Right atrium auricular region (tissue), 2 donors: ENCODE results near the gene GPR142. TPM values are rescaled to one million over a fixed set of nuclear protein-coding genes. Genes with fewer than 3 reads are reported as not detected.

ENCODE experiments used
- DNase-seq: peaks from one replicate; pipeline ENCODE4 v3.0.0-alpha.2; 2019; ENCODE audit warnings: low spot score
- H3K27ac ChIP-seq, 2 donors: fragments of 200-600 bp; sonication (generic); 1 replicate in 1 of 2; 2 replicates in 1 of 2; pipeline ENCODE4 v1.5.1; 2016 to 2019
- H3K27me3 ChIP-seq, 2 donors: fragments of 200-600 bp; sonication (generic); one replicate each; pipeline versions ENCODE4 v1.5.1 to v1.6.0; 2017 to 2019
- H3K36me3 ChIP-seq: fragments of 200-600 bp; sonication (generic); one replicate; pipeline ENCODE4 v1.5.1; 2016
- H3K4me1 ChIP-seq, 2 donors: fragments of 200-600 bp; sonication (generic); one replicate each; pipeline versions ENCODE4 v1.5.1 to v1.6.0; 2017 to 2019
- H3K4me3 ChIP-seq, 2 donors: fragments of 200-600 bp; sonication (generic); 1 replicate in 1 of 2; 2 replicates in 1 of 2; pipeline ENCODE4 v1.5.1; 2017 to 2019; ENCODE audit warnings: mild to moderate bottlenecking in 1 of 2, moderate library complexity in 1 of 2
- H3K9me3 ChIP-seq, 2 donors: fragments of 200-600 bp; sonication (generic); one replicate each; pipeline ENCODE4 v1.5.1; 2019
- CTCF ChIP-seq, 2 donors: fragments of 200-600 bp; sonication (generic); IDR thresholded peaks; one replicate each; pipeline ENCODE4 v1.5.1; 2019; ENCODE audit warnings: antibody characterized with exemption in 2 of 2
- total RNA-seq, 2 donors: library from RNA; depleted of rRNA; stranded (reverse); fragments of >200 nt; gene quantifications; one replicate each; pipeline ENCODE4 v1.1.0, GENCODE V29; 2016

Gene GPR142
- total RNA-seq, 2 donors from 2014 or later, result not detected

GRCh38 chr17:74345433-74346241, 21.7 kb upstream of the GPR142 start:
- TF ChIP-seq CTCF (IDR thresholded peaks at IDR 0.05), result no peak
- no peak overlapping the region for H3K4me3 ChIP-seq
- no peaks in the 10 kb centered on the region for H3K36me3 ChIP-seq
- H3K4me1 ChIP-seq, result no peaks in the 10 kb centered on the region
- no peak overlapping the region for H3K27ac ChIP-seq
- no peak for DNase-seq
- H3K9me3 ChIP-seq, result no peaks in the 10 kb centered on the region
- H3K27me3 ChIP-seq, result no peaks in the 10 kb centered on the region

GRCh38 chr17:74347646-74348045, 19.7 kb upstream of the GPR142 start:
- no peaks in the 10 kb centered on the region for H3K36me3 ChIP-seq
- no peaks in the 10 kb centered on the region for H3K4me1 ChIP-seq
- H3K4me3 ChIP-seq, result no peak overlapping the region
- H3K27me3 ChIP-seq, result no peaks in the 10 kb centered on the region
- H3K9me3 ChIP-seq, result no peaks in the 10 kb centered on the region
- no peak overlapping the region for H3K27ac ChIP-seq
- no peak for TF ChIP-seq CTCF (IDR thresholded peaks at IDR 0.05)
- DNase-seq, result no peak

GRCh38 chr17:74349120-74349519, 18.2 kb upstream of the GPR142 start:
- H3K36me3 ChIP-seq, result no peaks in the 10 kb centered on the region
- no peak overlapping the region for H3K4me3 ChIP-seq
- H3K4me1 ChIP-seq, result no peaks in the 10 kb centered on the region
- no peak overlapping the region for H3K27ac ChIP-seq
- no peak for DNase-seq
- H3K27me3 ChIP-seq, result no peaks in the 10 kb centered on the region
- TF ChIP-seq CTCF (IDR thresholded peaks at IDR 0.05), result no peak
- no peaks in the 10 kb centered on the region for H3K9me3 ChIP-seq

- Histone ChIP-seq H3K9me3 (no peaks in the 10 kb centered on the region), H3K4me3 (no peak overlapping the region), H3K4me1 (no peaks in the 10 kb centered on the region), H3K36me3 (no peaks in the 10 kb centered on the region), H3K27ac (no peak overlapping the region), H3K27me3 (no peaks in the 10 kb centered on the region)
- no peak for DNase-seq
- TF ChIP-seq CTCF (IDR thresholded peaks at IDR 0.05), result no peak
These were observed 16.8 kb upstream of the GPR142 start for GRCh38 chr17:74350486-74350885.

- Histone ChIP-seq H3K4me1 (peaks cover 0 to 3% of the 10 kb centered on the region in 2 donors), H3K9me3 (no peaks in the 10 kb centered on the region), H3K27me3 (peaks cover 0 to 1% of the 10 kb centered on the region in 2 donors), H3K36me3 (no peaks in the 10 kb centered on the region), H3K4me3 (no peak overlapping the region), H3K27ac (no peak overlapping the region)
- no peak for TF ChIP-seq CTCF (IDR thresholded peaks at IDR 0.05)
- DNase-seq, result no peak
These were observed 15.6 kb upstream of the GPR142 start for GRCh38 chr17:74351552-74352210.
